Stimulated activated CD4-positive, alpha-beta T cell treated with anti-CD3 and anti-CD28 coated beads, TNF-alpha, amount 100 ng/mL, for 1 hour (primary cell): ENCODE data around the gene ANTXR1.

ENCODE experiments used
- DNase-seq, 3 donors: peaks; one replicate each; pipeline ENCODE4 v3.0.0-alpha.2; 2020; ENCODE audit warnings: low read depth in 3 of 3, low spot score in 1 of 3

ANTXR1 gene

DNA sequence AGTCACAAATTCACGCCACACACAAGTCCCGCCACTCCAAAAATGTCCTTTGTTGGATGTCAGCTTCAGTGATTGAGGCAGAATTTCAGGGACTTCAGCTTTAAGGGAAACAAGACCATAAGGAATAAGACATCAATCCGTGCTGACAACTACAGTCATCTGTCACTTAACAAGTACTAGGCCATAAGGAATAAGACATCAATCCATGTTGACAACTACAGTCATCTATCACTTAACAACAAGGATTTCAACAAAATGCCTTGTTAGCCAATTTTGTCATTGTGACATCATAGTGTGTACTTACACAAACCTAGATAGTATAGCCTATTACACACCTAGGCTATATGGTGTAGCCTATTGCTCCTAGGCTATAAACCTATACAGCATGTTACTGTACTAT lies 58.0 kb downstream of the ANTXR1 start:
- DNase-seq, result no peak

DNA sequence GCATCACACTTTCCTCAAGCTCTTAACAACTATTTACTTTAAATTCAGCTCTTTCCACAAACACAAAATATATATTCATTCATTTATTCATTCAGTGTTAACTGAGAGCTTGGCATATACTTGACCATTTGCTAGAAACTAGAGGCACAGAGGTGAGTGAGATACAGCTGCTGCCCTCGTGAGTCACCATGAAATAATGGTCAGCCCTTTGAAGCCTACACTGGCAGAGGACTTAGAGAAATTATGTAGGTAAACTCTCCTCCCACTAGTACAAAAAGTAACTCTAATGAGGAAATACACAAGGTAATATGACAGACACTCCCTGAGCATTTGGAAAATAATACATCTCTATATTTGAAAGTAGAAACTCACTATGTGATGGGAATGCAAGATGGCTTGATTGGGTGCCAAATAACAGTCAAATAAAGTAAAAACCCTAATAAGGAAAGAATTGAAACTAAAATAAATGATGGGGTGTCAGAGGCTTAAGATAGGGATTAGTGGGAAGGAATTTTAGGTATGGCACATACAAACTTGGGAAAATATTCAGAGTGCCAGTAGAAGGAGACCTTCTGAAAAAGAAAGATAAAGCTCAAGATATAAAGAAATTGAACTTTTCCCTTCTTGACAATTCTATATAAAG lies 61.1 kb downstream of the ANTXR1 start:
- DNase-seq, result no peak

DNA sequence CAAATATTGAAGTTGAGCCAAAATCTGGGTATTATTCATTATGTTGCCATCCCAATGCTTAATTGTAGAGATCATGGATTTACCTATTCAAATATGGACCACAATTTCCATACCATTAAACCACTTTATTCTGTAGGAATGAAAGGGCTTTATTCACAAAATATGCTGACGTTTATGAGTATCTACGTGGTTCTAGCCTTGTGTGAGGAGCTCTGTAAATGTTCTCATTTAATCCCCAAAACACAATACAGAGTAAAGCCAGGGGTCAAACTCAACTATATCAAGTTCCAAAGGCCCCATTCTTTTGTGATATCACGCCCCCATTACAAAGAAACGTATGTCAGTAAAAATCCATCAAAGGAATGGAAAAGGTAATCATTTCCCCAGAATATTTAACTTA lies 61.9 kb downstream of the ANTXR1 start:
- no peak for DNase-seq

DNA sequence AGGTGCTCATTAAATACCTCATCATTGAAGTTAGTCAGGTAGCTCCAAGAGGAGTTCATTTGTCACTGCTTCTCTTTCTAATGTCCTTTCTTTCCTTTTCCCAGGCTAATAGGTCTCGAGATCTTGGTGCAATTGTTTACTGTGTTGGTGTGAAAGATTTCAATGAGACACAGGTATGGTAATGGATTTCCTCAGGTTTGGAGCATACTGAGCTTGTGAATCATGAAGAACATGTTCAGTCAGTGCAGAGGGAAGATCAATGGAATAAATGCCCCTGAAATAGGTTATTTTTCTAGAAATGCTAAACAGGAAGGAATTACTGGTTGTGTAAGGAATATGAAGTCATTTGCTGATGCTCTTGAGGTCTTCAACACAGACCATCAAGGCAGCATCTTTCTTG lies 62.5 kb downstream of the ANTXR1 start:
- no peak for DNase-seq

DNA sequence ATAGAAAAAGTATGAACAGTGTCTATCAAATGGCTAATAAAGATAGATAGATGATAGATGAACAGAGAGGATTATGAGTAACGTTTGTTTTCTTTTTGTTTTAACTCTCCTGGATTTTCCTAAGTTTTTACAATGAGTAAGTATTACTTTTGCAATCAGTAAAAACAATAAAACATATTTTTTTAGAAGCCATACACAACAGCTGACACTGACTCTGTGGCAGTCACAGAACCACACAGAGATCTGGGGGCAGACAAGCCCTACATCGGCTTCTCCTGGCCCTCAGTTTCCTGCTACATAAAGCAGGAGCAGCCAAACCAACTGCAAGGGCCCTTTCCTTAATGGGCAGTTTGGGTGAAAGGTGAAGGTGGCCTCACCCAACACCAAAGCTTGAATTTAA lies 63.6 kb downstream of the ANTXR1 start:
- no peak for DNase-seq

DNA sequence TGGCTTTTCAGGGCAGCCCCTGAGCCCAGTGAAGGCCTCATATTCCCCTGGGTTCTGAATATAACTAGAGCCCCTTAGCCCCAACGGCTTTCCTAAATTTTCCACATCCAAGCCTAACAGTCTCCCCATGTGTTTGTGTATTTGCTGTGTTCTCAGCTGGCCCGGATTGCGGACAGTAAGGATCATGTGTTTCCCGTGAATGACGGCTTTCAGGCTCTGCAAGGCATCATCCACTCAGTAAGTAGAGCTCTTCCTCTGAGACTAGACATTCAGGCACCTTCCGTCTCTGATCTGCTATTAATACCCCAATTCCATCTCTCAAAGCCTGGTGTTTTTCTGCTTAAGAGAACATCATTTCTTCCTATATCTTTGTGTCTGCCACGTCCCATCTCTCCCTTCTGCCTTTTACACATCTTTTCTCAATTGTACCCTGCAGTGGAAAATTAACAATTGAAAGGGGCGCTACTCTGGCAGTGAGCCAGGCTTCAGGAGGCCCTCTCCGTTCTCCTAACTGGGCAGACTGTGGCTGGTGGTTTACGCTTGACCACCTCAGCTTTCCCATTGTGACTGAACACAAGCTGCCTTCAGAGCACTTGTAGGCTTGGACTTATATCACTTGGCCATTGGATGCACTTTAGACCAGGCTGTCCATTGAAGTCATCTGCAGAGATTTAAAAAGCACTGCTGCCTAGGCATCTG lies 64.4 kb downstream of the ANTXR1 start:
- DNase-seq, result no peak

DNA sequence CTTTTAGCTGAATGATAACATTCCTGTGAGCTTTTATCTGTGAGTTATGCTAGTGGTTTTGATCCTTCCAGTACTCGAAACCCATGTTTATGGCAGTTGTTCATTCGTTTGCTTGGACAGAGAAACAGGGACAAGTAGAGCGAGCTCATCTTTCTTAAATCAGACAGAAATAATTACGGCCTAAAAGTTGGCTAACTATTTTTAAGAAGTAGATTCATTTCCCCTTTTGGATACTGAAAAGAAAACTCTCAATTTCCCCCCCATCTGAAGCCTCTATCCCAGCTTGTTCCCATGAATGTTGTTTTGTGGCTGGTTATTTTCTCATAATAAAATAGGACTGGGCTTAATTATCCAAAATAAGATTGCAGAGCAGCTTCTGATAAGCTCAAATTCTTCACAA lies 67.1 kb downstream of the ANTXR1 start:
- DNase-seq, result no peak

DNA sequence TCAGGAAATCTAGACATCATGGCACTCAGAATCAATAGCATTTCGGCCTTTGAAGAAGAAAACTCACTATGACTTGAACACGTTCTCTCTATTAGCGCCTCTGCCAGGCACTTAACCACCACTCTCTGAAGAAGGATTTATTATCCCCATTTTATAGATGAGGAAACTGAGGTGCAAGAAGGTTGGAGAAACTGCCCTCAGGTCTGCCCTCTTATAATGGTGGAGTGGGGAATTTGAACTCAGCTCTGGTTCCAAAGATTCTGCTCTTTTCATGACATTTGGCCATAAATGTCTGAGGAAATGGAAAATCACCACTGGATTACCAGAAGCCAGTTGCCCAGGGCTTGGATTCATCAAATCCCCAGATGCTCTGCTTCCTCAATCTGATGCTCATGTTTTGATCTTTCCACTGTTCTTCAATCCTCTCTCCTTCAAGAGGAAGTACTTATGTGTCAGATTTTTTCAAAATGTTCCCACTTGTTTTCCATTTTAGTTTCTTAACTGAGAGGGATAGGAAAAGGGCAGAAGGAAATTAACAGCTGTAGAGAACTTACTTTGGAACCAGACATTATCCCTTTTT lies 68.1 kb downstream of the ANTXR1 start:
- DNase-seq, result no peak

DNA sequence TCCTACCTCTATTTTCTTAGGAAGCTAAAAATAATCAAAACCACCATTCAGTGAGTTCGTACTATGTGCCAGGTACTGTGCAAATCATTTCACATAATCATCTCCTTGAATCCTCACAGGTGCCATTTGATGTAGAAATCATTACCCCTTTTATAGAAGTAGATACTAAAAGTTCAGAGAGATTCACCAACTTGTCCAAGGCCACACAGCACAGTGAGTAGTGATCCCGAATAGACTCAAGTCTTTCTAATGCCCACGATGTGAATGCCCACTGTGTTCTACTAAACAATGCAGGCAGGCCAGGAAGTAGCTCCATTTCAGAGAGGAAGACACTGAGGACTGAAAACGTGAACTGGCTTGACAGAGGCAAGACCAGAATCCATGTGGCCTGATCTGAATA lies 68.8 kb downstream of the ANTXR1 start:
- DNase-seq, result no peak

DNA sequence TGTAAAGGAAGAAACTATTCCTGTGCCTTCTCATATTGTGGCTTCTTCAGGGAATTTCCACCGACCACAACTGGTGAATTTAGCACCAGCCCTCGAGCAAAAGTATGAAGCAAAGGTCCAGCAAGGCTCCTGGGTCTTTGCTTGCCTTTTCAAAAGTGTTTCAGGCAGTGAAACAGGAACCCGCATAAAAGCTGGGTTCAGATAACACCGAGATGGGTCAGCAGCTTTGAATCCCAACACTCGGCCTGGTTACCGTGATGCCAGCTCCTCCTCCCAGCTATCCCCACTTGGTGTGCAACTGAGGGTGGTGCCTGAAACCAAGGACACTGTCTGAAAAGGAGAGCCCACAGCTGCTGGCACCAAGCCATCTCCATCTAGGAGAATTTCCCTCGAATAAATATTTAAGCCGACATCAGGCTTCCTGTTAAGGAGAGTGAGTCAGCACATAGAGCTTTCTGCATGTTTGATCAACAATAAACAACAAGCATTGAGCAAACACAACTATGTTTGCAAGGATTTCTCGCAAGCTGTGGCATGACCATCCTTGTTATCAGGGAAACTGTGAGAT lies 69.5 kb downstream of the ANTXR1 start:
- no peak for DNase-seq

DNA sequence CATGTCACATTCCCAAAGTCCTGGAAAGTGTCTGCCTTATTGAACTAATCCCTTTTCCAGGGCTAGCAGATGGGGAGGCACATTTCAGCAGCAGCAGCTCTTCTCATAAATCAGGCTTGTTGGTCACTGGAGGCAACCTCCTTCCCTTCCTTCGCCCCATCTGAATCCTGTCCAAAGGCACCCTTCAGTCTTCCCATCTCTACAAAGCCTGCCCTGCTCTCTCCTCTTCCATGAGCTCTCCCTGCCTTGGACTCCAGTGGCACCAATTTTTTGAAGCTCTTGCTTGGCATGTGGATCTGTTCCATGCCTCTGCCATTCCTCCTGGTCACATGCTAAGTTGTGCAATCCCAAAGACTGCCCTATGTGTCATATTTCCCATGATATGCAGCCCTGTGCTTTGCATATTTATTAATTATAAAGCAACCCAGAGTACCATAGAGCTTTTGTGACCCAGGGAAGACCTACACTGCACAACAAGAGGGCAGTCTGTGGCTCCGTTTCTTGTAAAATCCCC lies 70.3 kb downstream of the ANTXR1 start:
- no peak for DNase-seq

DNA sequence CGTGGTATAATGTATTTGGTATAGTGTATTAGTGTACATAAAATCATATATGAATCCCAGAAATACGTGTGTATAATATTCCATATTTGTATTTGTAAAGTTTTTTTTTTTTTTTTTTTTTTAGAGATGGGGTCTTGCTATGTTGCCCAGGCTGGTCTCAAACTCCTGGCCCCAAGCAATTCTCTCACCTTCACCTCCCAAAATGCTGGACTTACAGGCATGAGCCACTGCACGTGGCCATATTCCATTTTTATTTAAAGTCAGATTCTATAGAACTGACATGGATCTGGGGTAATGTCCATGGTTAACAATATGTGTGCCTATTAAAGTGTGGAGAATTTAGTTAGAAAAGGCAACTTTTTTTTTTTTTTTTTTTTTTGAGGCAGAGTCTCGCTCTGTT lies 71.5 kb downstream of the ANTXR1 start:
- no peak for DNase-seq

DNA sequence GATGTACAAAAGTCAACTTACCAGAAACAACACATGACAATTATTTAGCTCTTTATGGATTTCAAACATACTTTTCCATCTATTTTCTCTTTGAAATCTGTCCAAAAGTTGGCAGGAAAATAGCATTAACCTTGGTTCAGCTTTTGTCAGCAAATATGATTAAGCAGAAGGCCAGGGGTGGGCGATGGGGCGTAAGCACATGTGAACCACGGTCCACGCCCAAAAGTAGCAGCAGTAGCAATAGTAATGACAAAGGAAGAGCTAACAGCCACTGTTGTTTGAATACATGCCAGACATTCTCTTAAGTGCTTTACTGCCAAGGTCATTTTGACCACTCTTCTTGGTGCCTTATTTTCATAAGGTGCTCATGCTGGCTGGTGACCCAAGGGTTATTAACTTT lies 73.5 kb downstream of the ANTXR1 start:
- DNase-seq, result no peak

DNA sequence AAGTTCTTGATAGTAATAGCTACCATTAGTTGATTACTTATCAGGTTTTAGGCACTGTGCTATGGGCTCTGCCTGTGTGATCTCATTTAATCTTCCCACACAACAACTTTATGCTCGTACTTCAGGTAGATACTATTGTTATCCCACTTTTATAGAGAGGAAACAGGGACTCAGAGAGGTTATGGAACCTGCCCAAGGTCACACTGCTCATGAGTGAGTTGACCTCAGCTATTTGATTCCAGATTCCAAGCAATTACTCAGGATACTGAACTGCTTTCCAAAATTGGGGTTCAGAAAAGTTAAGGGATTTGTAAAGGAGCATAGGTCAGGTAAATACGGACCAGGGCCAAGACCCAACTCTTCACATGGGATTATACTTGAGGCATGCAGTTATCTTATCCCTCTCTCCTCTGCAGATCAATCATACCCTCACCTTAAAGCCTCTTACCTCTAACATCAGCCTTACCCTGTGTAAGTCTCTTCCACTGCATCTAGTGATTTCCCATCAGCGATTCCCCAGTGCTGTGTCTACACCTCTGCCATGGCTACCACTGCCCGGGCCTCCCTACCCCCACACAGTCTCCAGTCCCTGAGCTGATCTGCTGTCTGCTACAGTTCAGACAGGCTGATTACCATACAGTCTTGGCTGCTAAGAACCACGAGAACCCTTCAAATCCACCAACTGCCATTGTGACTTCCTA lies 74.4 kb downstream of the ANTXR1 start:
- no peak for DNase-seq

DNA sequence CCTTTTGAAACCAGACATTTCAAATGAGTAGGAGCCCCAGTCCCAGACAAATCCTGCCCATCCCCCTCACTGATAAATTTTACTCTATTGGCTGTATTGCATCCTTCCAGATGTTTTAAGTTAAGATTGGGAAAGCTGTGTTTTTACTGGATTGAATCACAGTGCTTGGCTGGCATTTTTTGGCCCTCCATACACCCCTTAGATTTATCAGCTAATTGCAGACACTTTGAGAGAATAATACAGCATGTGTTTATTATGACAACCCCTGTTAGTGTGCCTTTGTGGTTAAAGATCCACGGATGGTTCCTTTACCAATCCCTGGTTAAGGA lies 74.9 kb downstream of the ANTXR1 start:
- no peak for DNase-seq

DNA sequence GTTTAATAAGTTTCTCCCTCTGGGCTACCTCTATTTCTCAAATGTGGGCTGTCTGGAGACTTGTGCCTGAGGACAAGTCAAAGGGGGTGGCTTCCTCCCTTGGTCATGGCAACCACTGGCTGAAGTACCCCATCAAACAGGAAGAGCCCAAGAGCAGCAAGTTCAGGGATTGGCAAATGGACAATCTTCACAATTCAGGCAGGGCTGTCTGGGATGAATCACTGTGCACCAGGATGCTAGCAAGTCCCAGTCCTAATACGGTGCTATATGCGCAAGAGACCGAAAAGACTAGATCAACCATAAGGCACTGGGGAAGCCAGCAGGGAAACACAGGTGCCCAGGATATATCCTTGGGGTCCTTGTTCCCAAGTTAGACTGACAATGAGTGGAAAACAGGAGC lies 75.5 kb downstream of the ANTXR1 start:
- DNase-seq, result no peak

DNA sequence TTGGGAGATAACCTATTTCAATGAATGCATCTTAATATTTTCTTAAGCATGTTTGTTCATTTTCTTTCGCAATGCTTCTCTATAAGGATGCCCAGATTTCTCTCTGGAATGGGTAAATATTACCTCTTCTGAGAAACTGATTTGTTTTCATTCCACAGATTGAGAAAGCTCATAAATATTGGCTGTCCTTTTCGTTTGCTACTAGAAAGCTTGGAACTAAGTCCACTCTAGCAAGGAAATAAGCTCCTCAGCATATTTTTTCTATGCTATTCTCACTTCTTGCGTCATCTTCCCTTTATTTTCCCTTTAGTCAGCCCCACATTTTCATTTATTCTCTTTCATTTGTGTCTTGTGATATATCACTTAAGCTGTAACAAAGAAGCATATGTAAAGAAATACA lies 76.3 kb downstream of the ANTXR1 start:
- no peak for DNase-seq

DNA sequence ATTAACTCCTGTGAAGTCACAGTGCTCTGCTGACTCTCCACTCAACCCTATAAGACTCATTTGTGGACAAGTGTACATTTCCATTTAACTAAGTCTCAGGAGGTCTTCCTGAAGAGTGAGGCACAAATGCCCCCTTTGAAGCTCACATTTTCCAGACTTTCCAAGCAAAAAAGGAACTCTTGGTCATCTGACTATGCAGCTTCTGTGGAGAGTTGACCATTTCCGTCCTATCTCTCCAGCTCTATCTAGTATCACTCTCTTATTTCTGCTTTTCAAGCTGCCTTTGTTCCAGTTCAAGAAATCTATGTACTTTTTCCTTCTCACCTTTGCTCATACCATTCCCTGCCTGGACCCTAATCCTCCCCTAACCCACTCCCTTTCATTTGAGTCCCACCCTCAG lies 77.0 kb downstream of the ANTXR1 start:
- no peak for DNase-seq

DNA sequence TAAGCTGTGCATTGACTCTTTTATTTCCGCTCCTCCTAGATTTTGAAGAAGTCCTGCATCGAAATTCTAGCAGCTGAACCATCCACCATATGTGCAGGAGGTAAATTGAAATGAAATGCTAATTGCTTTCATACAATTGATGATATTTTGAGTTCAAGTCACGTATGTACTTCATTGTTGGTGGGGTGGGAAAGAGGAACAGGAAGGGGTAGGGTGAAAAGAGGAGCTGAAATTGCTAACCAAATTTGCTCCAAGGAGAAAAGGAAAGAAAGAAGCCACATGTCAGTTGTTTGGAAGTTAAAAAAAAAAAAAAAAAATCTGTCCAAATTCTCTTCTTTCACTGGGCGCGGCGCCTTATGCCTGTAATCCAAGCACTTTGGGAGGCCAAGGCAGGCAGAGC lies 77.8 kb downstream of the ANTXR1 start:
- no peak for DNase-seq

DNA sequence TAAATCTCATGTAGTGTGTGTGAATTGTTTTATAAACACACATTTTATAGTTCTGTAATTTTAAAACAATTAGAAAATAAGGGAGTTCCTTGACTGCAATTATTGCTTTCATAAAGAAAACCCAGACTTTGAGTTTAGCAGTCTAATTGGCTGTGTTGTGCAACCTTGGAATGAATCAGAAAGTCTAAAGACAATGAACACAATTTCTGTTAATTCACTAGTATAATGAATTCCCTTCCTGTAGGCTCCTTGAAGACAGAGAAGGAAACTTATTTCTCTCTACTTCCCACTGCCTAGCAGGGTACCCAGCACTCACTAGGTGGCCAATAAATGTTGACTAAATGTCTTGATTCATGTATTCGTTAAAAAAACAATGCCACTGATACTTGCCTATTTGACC lies 79.9 kb downstream of the ANTXR1 start:
- no peak for DNase-seq

DNA sequence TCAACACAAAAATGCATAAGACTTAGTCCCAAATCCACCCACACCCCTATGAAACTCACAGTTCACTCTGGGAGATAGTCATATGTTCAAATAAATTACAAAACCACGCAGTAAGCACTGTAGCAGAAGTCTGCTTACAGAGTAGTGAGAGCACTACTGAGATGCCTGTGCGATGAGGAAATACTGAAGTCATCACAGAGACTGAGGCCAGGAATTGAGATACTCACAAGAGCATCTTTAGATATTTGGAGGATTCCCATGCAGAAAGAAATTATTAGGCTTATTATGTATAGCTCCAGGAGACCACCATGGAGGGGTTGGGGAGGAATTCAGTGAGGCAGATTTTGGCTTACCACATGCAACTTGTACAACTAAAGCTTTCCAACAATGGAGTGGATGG lies 82.3 kb downstream of the ANTXR1 start:
- no peak for DNase-seq
